Left cardiac atrium (tissue), 4 donors: ENCODE measurements around the gene SPATA18. TPM values are rescaled to one million over a fixed set of nuclear protein-coding genes. Genes with fewer than 3 reads are reported as not detected.
"Not testable (repeated sequence)": the region's sequence is repeated elsewhere in the genome, so short reads cannot be mapped to it uniquely, and the experiment has no call there.

Experiments used
- ATAC-seq, 2 donors: fragments of 200-7000 bp; cut with Tn5 transposase; one replicate each; pipeline ENCODE4 v1.9.1; 2020; ENCODE audit warnings: mild to moderate bottlenecking in 2 of 2, moderate library complexity in 2 of 2
- DNase-seq: peaks from one replicate; pipeline ENCODE4 v3.0.0-alpha.2; 2020
- intact Hi-C, 2 donors: fragments of 100-400 bp; cut with DNase I; formaldehyde crosslinking; loops; one replicate each; pipeline versions ENCODE4 v1.14.1 to v1.15.1; 2022 to 2023
- total RNA-seq, 2 donors: library from RNA; stranded (reverse); fragmentation: NEBNext Ultra II Directional; extraction: Animal tissue kit (Norgen Biotek cat#: 25700); gene quantifications; one replicate each; pipeline ENCODE4 v1.2.1, GENCODE V29; 2021
- donor health status: DM: no; HTN: yes; CAD: no.
- donor health status: DM: no; HTN: yes; CAD: no; lungs with severe emphysema.
- donor health status: DM: yes; HTN: yes; CAD: no.
- donor health status: Dilated cardiomyopathy.

SPATA18 gene
- total RNA-seq, 2 donors from 2014 or later = 2.5 to 3.1 TPM

DNA sequence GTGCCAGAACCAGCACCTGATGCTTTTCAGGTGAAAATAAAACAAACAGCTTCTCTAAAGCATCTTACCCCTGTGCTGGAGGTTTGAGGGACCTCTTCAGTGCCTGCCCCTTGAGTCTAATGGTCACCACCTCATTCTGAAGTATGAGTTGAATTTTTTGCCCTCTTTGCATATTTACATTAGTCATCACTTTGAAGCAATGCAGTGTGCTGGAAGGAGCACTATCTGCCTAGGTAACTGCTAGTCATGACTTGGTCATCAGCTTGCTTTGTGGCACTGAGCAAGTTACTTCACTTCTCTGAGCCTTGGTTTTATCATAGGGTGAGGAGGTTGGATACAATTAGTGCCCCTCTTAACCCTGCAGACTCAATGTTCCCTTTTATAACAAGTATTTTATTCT is 44.9 kb downstream of the SPATA18 start:
- intact Hi-C loops = no loop called here
- DNase-seq (no peak), ATAC-seq (peak in 1 of 2 donors; percentile 49)

DNA sequence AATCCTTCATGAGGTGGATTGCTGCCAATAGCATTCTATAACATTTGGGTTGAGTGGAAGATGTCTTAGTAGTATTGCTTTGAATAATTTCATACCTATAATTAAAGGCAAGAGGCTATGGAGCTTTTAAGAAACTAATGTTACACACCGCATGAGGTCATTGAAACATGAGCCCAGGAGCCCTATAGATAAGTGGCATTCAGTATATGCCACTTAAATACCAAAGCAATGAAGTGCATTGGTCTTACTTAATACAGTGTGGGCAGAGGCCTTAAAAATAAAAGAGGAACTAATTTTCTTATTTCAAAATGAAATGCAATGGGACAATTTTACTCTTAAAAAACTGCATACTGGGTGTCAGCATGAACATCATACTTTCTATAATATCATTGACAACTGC is 47.5 kb downstream of the SPATA18 start:
- ATAC-seq = no peak
- intact Hi-C loops = no loop called here

DNA sequence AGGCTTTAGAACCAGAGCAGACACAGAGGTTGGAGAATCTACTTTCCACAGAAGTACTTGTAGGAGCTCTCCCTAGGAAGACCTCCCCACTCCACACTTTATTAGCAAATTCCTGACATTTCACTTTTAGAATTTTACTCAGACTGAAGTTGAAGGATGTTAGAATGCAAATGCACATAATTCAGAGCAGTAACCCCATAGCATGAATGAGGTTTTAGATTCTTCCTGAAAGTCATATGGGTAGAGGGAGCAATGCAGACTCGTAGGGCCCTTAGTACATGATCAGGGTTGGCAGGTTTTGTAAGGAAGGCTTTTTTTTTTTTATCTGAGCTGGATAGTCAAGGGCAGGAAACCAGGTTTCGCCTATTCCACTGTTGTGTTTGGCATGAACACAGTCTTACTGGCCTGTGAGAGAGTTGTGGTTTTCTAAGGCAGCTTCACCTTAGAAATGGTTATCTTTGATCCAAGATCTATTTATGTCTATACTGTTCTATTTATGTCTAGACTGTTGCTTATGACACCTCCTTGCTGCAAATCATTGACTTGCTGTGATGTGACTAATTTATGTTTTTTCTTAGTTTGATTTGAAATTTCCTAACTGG is 48.9 kb downstream of the SPATA18 start:
- intact Hi-C loops = no loop called here
- peak in 1 of 2 donors; percentile 51 for ATAC-seq
- DNase-seq = no peak

More for the DNA sequence above, 47.5 kb downstream of the SPATA18 start:
- DNase-seq = no peak

DNA sequence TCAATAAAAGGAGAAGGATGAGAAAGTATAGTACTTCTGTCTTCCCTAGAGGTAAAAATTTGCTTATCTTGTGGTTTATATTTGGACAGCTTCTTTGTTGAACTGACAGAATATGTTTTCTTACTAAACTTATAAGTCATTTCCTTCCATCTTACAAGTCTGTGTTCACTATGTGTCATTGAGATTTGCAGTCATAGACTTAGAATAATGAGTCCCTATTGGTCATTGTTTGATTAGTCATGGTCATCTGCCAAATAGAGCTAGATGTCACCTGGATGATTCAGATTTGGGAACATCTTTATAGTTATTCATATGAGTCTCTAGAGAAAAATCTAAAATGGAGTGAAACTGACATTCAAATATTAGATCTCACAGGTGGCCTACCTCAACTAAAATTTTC is 51.5 kb downstream of the SPATA18 start:
- DNase-seq (no peak), ATAC-seq (no peak)
- intact Hi-C loops = no loop called here

DNA sequence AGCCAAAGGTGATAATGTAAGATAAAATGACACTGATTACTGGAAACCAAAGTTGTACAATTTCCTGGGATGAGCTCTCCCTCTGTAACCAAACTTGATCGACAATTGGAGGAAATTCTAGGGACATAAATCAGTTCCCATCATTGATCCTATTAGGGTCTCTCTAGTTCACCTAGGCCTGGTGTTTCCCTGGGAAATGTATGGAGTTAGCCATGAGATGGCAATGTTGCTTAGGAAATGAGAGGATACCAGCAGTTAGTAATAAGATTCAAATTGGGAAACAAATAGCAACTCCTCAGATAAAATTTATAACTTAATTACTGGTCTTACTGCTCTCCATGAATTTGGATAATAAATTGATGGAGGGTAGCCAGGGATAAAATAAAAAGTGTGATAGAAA is 52.2 kb downstream of the SPATA18 start:
- intact Hi-C loops = no loop called here
- ATAC-seq (no peak), DNase-seq (no peak)

DNA sequence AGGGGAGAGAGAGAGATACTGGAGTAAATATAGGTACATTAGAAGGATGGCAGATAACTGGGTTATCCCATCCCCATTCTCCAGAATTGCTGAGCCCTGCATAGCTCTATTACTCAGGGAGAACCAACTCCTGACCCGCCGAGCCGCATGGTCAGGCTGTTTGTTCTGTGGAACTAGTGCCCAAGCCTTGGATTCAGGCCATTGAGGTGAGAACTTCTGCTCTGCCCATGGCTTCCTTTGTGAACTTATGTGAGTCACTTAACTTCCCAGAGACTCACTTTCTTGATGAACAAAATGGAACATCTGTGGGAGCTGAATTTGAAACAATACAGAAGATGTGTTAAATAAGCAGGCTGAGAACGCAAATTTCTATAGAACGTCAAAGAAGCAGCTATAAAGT is 54.2 kb downstream of the SPATA18 start:
- DNase-seq (no peak), ATAC-seq (no peak)
- intact Hi-C loops = no loop called here

DNA sequence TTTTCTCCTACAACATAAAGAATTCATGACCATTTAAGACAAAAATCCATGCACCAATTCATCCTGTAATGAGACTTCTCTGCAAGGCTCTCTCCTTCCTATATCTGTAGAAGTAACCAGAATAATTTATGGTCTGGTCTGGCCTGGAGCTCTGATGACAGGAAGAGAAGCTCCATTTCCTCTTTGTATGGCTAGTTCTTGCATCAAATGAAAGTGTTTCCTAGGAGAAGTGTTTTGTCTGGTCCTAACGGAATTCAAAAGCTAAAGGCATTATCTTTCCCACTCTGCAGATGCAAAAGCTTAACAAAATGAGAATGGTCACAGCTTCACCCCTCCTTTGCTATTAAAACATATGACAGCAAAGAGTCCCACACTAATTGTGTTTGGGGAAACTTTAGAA is 55.1 kb downstream of the SPATA18 start:
- intact Hi-C loops = no loop called here
- ATAC-seq (no peak), DNase-seq (no peak)

DNA sequence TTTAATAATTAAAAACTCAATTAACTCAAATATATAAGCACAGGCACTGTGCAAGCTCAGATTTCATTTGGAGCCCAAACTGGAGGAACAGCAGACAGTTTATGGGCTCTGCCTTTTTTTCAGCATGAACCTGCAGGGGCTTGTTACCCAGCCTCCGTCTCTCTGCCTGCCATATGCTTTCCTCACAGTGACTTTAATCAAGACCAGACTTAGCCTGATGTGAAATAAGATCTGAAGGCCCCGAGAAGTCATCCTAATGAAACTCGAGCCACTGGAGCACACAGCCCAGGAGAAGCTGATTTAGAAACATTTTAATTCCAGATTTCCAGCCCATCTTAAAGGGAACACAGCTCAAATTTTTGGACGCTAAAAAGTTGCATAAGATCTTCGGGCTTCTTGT is 55.6 kb downstream of the SPATA18 start:
- intact Hi-C loops = no loop called here
- ATAC-seq (peak in 1 of 2 donors; percentile 41), DNase-seq (no peak)

DNA sequence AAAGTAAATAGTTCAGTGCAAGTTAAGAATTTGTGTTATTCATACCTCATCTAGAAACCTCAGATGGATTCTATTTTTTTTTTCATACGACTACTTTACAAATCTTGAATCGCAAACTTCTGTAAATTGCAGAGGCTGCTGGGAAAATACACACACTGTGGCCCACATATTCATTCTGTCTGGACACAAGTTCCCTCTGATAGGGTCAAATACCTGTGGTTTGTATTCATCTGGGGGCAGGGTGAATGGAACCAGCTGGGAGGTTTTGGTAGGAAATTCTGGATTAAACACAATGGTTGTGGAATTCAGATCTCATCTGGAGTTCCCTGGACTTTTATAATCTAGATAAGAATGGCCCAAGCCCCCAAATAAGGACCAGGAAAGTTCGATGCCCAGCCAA is 56.2 kb downstream of the SPATA18 start:
- ATAC-seq (peak in 1 of 2 donors; percentile 31), DNase-seq (no peak)
- intact Hi-C loops = no loop called here

DNA sequence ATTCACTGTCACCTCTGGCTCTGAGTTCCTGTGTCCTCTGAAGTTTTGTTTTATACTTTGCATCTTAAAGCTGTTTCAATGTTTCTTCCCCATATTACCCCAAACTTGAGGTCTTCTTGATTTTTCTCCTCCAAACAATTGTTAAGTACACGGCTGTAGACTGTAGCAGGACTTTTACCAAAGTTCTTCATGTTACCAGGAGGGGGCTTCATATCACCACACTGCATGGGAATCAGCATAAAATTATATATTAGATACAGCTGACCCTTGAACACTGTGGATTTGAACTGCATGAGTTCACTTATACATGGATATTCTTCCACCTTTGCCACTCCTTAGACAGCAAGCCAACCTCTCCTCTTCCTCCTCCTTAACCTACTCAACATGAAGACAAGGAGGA is 56.6 kb downstream of the SPATA18 start:
- DNase-seq (no peak), ATAC-seq (no peak)
- intact Hi-C loops = no loop called here

DNA sequence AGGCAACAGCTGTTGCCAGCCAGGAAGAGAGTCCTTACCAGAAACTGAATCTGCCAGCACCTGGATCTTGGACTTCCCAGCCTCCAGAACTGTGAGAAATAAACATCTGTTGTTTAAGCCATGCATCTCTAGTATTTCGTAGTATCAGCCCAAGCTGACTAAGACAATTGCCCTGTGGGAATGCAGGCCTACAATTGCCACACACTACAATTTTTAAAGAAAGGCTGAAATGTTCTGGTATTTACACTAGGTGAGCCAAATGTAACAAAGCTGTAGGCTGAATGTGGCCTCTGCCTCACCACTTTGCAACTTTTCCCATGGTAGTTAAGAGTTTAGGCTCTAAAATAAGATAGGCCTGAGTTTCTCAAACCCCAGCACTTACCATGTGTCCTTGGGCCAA is 59.1 kb downstream of the SPATA18 start:
- DNase-seq = no peak
- intact Hi-C loops = no loop called here
- peak in 1 of 2 donors; percentile 5 for ATAC-seq

DNA sequence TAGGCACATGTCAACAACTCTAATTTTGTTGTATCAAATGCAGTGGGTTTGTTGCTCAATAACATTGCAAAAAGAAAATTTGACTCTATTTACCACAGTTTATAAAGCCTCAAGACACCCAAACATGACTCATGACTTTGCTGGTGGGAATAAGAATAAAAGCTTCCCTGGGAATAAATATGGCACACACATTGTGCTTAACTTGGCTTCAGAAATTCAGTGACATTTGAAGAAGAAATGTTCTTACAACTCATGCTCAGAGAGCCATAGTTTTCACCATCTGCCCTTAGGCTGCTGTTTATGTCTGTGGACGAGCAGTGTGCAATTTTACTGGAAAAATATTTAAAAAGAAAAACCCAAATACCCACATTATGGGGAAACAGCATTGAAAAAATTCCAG is 60.9 kb downstream of the SPATA18 start:
- intact Hi-C loops = no loop called here
- no peak for ATAC-seq
- no peak for DNase-seq

DNA sequence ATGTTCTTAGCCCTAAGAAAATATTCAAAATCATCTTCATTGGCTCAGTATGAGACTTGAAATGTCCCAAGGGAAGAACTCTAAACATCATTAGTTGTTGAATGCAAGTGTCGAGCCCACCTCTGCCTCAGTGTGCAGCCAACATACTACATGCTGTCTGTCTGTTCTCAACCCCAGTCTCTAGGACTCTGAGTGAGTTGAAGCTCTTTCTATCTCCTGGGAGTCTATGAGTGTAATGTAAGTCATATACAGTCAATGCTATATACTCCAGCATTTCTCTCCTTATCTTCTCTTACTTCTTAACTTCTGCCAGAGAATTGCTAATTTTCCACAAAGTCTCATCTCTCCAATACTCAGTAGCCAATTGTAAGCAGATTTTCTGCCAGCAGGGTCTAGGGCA is 61.3 kb downstream of the SPATA18 start:
- intact Hi-C loops = no loop called here
- ATAC-seq (no peak), DNase-seq (no peak)

DNA sequence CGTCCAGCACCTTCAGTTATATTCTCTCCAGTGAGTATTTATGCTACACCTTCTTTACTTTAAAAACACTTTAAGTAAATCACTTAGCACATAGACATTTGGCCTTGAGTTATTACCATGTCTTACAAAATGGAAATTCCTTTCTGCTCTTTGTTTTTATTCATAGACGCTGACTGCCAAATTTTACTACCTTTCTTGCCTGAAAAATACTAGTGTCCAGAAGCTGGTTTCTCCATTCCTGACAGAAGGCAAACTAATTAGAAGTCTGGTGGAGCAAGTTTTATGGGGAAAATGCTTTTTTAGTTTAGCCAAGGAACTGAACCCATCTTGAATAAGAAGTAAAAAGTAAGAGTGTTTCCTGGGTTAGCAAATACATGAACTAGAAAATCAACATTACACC is 65.5 kb downstream of the SPATA18 start:
- DNase-seq = no peak
- intact Hi-C loops = no loop called here
- ATAC-seq = no peak

DNA sequence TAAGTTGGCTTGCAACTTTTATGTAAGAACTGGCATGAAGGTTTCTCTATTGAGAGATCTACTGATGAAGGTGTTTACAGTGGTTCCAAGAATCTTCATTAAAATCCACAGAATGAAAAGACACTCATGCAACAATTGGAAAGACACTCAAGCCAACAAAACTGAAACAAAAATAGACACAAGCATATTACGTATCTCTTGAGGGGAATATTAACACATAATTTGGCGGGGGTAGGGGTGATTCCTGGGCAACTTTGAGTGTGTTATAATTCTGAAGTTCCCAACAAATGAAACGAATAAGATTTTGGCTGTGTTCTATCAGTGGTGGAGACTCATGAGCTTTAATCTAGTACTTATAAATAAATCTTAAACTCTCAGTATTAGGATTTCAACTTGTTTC is 75.1 kb downstream of the SPATA18 start:
- DNase-seq = no peak
- intact Hi-C loops = no loop called here
- no peak for ATAC-seq

DNA sequence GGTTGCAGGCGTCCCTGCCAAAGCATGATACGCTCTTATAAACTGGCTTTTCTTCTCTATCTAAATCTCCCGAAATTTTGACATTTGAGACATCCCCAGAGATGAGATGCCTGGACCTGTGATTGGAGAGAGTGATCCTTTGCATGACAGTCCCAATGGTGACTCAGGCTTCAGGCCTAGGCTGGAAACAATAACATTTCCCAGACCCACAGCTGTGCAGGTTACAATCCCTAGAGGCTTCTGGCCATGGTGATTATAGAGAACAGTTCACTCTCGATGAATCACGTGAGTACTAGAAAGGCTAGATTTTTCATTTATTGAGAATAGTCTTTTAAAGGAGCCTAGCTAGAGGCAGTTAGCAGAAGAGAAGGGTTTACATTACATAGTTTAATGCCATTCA is 75.9 kb downstream of the SPATA18 start:
- ATAC-seq = no peak
- intact Hi-C loops = no loop called here
- no peak for DNase-seq

DNA sequence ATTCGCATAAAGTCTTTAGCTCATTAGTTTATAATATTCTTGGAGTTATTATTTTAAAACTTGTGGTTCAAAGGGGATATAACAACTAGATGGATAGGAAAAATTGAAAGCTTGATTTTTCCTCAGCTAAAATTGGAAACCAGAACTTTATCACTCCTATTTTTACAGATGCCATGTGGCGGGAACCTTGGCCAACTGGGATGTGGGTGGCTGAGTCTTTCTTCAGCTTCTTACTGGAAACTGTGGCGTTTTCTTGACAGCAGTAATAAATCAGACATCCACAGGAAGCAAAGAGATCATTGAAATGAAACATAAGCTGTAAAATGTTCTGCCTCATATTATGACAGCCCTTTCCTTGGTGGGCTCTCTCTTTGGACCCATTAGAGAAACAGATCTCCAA is 84.1 kb downstream of the SPATA18 start:
- no peak for DNase-seq
- intact Hi-C loops = no loop called here
- no peak for ATAC-seq

DNA sequence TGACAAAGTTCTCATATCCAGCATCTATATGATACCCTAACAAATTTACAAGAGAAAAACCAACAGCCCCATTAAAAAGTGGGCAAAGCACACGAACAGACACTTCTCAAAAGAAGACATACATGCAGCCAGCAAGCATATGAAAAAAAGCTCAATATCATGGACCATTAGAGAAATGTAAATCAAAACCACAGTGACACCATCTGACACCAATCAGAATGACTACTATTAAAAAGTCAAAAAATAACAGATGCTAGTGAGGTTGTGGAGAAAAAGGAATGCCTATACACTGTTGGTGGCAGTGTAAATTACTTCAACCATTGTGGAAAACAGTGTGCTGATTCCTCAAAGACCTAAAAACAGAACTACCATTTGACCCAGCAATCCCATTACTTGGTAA is 86.0 kb downstream of the SPATA18 start:
- intact Hi-C loops, DNase-seq, ATAC-seq: not testable (repeated sequence)

DNA sequence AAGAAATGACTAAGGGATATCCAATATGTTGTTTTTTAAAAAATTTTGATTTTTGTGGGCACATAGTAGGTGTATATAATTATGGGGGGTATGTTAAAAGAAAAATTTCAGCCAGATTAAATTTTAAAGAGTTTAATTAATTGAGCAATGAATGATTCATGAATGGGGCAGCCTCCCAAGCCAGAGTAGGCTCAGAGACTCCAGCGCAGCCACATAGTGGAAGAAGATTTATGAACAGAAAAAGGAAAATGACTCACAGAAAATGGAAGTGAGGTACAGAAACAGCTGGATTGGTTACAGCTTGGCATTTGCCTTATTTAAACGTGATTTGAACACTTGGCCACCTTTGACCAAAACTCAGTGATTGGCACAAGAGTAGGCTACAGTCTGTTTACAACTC is 91.7 kb downstream of the SPATA18 start:
- intact Hi-C loops = no loop called here
- DNase-seq (no peak), ATAC-seq (no peak)

DNA sequence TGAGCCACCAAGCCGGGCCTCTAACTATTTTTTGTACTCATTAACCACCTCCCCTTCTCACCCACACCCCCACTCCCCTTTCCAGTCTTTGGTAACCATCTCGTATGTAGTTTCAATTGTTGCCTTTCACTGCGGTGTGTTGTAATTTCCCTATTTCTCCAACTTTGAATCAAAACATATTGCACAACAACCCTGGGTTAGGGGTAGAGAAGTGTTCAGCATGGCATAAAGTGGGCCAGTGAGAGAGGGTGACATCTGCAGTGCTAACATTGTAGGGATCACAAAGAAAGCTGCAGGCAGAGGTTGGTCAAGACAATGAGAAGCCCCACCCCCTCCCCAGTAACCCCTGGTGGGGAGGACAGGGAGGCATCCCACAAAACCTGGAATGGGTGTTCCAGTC is 92.7 kb downstream of the SPATA18 start:
- intact Hi-C loops = no loop called here
- ATAC-seq (no peak), DNase-seq (no peak)

DNA sequence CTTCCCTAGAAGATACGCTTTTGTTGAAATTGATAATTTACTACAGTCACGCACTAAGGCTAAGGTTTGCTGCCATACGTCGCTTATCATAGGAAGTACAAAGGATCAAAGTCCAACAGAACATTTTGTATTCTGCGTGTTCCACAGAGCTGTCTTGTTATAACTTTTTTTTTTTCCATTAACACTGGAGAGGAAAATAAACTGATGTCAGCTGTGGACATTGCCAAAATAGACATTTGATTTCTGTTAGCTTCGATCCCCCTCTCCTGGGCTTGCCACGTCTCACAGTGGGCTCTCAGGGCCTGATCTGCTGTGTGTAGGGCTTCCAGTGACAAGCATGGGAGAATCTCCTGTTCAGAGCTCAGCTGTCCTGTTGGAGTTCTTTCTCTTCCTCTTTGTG is 93.3 kb downstream of the SPATA18 start:
- no peak for DNase-seq
- no peak for ATAC-seq
- intact Hi-C loops = no loop called here
